Activated T-helper 1 cell treated with anti-CD3 and anti-CD28 coated beads, Interleukin-2, amount 50 U/mL, for 16 hours (primary cell): ENCODE measurements around the gene ZFYVE1.
"Not testable (repeated sequence)": the region's sequence is repeated elsewhere in the genome, so short reads cannot be mapped to it uniquely, and the experiment has no call there.

Experiments
- DNase-seq, 2 donors: peaks; one replicate each; pipeline ENCODE4 v3.0.0-alpha.2; 2020; ENCODE audit warnings: low read depth in 1 of 2, low spot score in 1 of 2

Gene ZFYVE1

DNA sequence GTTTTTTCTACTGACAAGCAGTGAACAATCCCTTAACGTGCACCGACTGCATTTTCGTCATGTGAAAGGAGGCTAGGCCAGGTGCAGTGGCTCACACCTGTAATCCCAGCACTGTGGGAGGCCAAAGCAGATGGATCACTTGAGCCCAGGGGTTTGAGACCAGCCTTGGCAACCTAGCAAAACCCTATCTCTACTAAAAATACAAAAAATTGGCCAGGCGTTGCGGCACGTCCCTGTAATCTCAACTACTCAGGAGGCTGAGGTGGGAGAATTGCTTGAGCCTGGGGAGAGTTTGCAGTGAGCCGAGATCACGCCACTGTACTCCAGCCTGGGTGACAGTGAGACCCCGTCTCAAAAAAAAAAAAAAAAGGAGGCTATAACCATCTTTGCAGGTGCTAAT is 22.3 kb downstream of the ZFYVE1 start:
- DNase-seq, result not testable (repeated sequence)

DNA sequence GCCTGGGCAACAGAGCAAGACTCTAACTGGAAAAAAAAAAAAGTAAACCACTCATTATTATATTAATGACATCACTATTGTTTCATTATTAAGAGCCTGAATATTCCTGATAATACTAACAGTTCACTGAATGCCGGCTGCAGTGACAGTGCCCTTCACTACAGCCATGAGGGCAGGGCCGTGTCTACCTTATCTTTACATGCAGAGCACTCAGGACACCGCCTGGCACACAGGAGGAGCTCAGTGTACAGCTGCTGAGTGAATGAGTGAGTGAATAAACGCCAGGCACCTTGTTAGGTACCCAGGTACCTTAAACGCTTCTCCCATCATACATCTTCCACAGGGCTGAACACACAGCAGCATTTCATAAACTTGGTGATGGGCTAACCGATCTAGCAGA is 23.2 kb downstream of the ZFYVE1 start:
- no peak for DNase-seq

DNA sequence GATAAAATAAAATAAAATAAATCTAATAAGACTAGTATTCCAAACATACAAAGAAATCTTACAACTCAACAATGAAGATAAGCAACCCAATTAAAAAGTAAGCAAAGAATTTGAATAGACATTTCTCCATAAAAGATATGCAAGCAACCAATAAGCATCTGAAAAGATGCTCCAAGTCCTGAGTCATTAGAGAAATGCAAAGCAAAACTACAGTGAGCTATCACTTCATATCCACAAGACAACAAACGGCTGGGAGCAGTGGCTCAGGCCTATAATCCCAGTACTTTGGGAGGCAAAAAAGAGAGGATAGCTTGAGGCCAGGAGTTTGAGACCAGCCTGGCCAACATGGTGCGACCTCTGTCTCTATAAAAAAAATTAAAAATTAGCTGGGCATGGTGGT is 26.8 kb downstream of the ZFYVE1 start:
- no peak for DNase-seq

DNA sequence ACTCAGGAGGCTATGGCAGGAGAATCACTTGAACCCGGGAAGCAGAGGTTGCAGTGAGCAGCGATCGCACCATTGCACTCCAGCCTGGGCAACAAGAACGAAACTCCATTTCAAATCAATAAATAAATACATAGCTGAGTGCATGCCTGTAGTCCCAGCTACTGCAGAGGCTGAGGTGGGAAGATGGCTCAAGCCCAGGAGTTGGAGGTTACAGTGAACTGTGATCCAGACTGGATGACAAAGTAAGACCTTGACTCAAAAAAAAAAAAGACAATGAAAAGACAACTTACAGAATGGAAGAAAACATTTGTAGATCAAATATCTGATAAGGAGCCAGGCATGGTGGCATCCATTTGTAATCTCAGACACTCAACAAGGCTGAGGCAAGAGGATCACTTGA is 27.6 kb downstream of the ZFYVE1 start:
- no peak for DNase-seq

DNA sequence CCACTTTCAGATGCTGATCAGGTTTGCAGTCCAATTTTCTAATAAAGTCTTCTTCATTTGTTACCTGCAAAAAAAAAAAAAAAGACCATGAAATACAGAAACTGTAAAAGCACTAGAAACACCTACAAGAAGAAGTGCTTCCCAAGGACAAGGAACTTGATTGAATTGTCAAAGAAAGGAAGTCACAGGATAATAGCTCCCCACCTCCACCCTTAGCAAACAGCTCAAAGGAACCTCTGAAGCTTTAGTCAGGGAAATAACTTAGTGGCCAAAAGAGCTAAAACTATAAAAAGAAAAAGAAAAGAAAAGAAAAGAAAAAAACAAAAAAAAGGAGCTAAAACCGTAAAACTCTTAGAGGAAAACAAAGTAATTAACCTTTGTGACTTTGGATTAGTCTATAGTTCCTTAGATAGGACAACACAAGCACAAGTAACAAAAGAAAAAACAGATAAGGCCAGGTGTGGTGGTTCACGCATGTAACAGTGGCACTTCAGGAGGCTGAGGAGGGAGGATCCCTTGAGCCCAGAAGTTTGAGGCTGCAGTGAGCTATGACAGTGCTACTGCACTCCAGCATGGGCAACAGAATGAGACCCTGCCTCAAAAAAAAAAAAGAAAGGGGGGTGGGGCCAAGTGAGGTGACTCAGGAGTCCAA is 28.5 kb downstream of the ZFYVE1 start:
- DNase-seq, result no peak

DNA sequence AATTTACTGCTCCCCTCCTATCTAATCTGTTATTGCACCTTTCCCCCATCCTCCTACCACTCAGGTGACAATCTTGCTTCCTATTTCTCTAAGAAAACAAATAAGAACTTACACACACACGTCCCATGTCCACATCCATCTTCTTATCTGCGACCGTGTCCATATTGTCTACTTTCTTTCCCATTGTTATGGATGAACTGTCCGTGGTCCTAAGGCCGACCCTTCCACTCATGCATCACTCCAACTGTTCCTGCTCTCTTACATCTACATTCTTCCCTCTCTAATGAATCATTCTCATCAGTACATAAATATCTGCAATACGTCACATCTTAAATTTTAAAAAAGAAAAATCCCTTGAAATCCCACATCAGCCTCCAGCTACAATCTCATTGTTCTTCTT is 30.0 kb downstream of the ZFYVE1 start:
- no peak for DNase-seq

DNA sequence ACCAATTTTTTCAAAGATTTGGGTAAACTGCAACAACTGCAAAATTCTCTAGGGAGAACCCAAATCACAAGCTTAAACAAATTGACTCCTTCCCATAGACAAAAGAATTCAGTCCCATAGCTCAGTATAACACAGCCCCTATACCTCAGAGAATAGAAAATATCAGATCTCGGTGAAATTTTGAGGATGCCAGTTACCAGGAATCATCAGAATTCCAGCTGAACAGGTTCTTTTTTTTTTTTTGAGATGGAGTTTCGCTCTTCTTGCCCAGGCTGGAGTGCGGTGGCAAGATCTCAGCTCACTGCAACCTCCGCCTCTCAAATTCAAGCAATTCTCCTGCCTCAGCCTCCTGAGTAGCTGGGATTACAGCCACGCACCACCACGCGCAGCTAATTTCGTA is 36.7 kb downstream of the ZFYVE1 start:
- no peak for DNase-seq

DNA sequence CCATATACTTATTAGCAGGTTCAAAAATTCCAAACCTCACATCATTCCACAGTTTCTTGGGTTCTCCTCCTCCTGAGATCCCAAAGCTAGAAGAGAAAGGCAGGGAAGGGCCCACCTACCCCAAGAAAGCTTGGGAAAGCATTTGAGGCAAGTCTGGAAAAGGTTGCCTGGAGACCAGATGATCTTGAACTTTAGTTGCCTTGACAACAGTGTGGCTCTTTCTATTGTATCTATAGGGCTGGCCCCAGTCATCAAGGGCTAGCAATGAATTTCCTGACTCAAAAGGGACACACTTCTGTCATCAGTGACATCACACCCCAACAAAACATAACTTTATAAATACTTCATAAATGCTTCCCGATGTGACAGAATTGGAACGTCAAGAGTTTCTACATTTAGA is 40.0 kb downstream of the ZFYVE1 start:
- DNase-seq, result no peak

DNA sequence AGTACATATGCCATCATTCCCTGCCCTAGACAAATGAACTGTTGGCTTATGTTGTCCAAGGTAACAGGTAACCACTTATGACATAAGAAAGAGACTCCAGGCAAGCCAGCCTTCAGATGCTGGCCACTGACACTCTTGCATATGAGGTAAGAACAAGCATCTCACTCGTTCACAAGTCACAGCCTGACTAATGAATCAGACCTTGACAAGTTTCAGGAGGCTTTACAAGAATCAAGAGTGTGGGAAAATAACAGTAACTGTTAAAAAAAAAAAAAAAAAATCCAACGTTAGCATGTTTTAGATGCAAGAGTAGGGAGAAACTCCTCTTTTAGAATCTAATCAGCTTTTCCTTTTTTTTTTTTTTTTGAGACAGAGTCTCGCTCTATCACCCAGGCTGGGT is 40.7 kb downstream of the ZFYVE1 start:
- DNase-seq, result no peak

DNA sequence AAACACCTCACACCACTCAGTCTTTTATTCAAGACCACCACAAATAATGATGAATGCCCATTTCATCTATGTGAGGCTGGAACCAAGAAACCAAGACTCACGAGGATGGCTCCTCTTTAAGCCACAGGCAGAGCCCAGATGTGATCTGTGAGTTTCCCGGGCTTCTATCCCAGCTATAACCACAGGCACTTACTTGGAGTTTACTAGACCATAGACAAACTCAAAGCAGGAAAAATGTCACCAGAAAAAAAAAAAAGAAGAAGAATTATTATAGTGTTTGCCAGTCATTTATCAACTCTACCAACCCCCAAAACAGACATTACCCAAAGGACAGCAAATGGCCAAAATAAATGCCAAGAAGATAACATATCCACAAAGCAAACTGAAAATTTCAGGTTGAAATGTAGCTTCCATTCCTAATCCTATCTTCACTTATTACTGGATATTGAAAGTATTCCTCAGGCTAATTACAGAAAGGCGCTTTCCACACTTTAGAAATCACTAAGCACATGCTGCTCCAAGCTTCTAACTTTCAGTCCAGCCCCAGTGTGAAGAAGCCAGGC is 44.7 kb downstream of the ZFYVE1 start:
- no peak for DNase-seq

DNA sequence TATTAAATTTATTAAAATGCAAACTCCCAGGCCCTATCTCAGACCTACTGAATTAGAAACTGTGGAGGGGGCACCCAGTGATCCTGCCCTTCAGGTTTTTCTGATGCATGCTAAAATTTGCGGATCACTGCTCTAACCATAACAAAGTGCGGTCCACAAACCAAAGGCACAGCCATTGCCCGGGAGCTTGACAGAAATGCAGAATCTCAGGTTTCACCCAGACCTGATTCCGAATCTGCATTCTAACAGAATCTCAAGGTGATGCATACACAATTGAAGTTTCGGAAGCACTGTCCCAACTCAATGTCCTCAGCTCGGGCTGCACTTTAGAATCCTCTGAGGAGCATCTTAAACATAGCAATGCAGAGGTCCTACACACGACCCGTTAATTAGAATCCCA is 46.0 kb downstream of the ZFYVE1 start:
- DNase-seq, result no peak

DNA sequence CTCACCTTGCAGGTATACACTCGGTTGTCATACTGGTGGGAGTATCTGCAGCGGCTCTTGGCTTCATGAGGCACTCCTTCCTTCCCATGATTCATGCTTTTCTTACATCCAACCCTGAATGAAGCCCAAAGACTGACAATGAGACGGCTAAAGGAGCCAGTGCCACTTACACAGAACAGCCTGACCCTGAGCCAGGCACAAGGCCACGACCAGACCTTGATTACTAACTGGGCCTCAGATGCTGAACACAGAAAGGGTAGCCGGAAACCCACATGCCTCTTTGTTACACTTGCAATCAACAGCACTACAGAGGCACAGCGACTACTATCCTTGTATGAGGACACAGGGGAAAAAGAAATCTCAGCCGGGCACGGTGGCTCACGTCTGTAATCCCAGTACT is 48.0 kb downstream of the ZFYVE1 start:
- no peak for DNase-seq

DNA sequence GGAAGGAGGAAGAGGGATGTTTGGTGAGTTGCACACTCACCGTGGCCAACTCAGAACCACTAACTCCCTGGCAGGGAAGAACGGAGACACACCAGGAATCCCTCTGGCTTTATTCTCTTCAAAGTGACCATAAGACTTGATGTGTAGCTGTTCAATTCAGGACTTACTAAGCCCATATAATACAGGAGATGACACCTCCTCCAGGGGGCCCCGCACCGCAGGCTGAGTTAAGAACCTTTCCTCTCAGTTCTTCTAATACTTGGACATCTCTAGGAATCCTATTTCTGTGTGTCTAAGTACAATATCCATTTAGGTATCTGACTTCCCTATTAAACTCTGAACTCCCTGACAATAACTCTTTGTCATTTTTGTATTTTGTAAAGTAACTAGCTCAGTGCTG is 51.1 kb downstream of the ZFYVE1 start:
- DNase-seq, result no peak

DNA sequence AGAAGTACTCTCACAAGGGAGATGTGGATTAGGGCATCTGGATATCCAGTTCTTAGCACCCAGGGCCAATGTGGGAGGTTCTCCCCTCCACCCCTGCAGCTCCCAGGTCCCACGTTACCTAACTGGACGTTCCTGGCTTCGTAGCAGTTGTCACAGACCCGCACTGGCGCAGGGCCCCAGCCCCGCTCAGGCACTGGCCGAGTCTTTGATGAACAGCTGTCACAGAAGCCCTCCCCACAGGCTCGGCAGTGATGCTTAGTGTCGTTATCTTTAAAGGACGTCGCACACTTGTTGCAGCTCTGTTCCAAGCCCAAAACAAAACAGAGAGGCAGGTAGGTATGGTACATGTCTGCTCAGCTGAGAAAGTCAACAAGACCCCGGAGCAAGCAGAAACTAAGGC is 52.2 kb downstream of the ZFYVE1 start:
- DNase-seq, result no peak

DNA sequence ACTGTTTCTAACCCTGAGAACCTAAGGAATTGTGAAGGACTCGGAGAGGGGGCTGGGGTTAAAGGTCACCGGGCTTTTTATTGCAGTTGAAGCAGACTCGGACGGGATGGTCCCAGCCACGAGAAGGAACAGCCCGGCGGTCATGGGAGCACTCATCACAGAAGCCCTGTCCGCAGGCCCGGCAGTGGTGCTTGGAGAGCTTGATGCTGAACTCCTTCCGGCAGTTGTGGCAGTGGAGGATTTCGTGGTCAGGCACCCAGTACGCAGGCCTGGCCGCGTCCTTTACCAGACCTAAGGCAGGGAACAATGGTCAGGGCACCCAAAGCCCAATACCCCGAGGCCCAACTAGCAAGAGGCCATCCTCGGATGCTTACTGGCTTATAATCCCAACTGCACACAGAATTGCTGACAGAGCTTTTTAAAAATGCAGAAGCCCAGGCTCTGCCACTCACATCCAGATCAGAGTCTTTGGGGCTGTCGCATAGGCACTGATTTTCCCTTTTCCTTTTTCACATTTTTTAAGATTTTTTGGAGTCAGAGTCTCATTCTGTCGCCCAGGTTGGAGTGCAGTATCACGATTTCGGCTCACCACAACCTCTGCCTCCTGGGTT is 56.0 kb downstream of the ZFYVE1 start:
- DNase-seq, result no peak

DNA sequence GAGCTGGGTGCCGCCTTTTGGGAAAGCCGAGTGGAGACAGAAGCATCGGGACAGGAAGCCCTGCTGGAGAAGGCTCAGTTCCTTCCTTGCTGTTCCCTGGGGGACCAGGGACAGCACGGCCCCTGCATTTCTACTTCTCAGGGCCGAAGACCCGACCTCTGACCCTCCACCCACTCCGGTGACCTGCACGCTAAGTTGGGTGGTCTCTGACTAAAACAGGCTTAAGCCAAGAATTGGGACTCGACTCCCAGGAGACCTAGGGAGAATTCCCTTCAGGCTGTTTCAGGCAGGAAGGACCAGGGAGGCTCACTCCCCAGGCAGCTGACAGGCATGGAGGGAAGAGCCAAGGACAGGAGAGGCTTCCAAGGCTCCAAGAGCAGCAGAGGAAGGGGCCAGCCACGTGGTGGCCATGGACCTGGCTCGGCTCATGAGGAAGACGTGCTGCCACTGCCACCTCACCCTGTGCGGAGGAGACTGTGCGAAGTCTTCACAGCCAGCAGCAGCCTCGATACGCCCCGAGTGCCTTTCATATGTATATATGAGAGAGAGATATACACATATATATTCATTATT is 56.8 kb downstream of the ZFYVE1 start:
- DNase-seq, result no peak

DNA sequence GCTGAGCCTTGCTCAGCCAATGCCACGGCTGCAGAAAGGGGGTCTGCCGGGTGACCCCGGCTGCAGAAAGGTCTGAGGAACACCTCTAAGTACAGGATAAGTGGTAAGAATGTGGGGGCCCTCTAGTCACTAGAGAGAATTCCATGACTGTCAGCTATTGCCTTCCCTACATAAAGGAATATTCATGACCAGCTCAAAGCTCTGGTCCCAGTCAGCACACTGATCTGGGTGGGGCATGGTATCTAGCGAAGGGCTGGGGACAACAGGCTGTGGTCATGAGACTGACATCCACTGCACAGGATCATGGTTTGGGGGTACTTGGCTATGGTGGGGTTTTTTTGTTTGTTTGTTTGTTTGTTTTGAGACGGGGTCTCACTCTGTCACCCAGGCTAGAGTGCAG is 58.6 kb downstream of the ZFYVE1 start:
- no peak for DNase-seq

DNA sequence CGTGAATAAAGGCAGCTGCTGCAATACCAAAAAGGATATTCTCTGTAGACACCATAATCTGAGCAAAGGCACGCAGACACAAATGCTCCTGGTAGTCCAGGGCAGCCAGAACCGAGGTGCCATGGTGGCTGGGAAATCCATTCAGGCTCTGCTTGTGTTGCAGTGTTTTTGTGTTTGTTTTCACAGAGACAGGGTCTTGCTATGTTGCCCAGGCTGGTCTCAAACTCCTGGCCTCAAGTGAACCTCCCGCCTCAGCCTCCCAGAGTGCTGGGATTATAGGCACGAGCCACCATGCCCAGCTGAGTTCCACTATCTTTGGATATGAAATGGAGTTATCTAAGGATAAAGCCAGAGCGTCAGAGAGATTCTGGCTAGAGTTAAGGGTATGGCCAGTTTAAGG is 60.9 kb downstream of the ZFYVE1 start:
- DNase-seq, result no peak

DNA sequence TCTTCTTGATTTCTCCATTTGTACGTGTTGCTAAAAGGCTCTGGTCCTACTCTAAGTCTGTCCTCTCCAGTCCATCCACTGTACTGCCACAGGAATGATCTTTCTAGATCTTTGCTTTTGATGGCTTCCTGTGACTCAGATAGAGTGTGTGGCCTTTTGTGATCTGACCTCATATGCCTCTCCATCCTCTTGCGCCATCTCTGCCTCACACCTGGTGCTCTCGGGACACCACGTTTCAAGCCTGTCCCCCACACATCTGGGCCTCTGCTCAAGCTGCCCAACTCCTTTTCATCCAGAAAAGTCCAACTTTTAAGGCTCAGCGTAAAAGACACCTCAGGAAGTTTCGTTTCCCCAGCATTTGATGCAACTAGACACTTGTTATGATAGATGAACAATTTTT is 61.7 kb downstream of the ZFYVE1 start:
- no peak for DNase-seq

DNA sequence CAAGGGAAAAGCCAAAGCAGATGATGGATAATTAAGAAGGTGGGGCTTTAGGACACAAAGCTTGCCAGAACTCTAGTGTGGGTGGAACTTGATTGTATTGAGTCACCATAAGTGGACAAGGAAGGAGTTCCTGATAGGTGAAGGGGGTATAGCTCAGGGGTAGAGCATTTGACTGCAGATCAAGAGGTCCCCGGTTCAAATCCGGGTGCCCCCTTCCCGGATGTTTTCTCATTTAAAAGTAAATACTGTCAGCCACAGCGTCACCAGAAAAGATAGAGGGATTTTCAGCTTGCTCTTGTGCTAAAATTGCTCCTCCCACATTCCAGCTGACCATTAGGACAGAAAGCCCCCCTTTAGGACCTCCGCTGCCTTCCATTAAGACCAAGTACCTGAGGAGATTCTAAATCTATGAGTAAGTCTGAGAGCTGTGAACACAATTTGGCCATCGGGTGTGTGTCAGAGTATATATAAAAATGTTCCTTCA is 64.0 kb downstream of the ZFYVE1 start:
- DNase-seq, result no peak

DNA sequence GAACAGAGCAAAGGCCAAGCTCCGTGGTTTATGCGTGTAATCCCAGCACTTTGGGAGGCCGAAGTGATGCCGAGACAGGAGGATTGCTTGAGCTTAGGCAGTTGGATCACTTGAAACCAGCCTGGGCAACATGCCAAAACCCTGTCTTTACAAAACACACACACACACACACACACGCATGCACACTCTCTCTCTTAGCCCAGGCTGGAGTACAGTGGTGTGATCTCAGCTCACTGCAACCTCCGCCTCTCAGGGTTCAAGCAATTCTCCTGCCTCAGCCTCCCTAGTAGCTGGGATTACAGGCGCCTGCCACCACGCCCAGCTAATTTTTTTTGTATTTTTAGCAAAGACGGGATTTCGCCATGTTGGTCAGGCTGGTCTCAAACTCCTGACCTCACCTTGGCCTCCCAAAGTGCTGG is 64.6 kb downstream of the ZFYVE1 start:
- DNase-seq, result not testable (repeated sequence)

DNA sequence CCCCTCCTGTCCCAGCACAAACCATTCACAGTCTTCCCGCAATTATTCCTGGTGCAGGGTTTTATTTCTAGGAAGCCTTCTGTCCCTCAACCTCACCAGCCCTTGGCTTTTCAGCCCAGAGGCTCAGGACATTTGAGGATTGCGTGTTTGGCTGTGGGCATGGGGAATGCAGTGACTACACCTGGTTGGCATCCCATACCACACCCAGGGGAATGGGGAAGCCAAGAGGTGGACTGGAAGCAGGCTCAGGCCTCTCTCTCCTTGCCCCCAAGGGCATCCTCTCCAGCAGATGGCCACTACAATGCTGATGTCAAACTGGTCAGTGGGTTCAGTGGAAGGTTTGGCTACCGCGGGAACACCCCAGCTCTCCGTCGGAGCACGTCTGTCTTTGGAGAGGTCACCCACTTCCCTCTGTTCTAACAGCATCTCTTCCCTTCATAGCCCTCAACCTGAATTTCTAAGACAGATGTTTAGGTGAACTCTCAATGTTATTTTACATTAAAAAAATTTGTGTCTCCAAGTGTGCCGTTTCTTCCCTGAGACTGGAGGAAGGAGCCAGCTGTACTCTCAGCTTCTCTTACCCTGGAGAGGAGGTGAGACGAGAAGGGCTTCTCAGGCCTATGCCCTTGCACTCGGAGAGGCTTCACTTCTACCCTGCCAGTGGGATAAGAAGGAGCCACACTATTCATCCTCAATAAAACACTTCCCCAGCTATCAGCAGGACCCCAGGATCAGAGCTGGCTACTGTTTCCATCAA is 65.1 kb downstream of the ZFYVE1 start:
- DNase-seq, result no peak
